Common myeloid progenitor, CD34-positive (primary cell): Measurements from ENCODE around the gene VEGFD.

Experiments used
- CTCF ChIA-PET: fragments of 350-600 bp; sonication (Branson Sonifier 250); formaldehyde crosslinking; loops from one replicate; lab custom pipeline; 2021; ENCODE audit warnings: antibody characterized with exemption; lab: Charles Lee
- POLR2A ChIA-PET: fragments of 350-600 bp; sonication (Branson Sonifier 250); formaldehyde crosslinking; loops from one replicate; lab custom pipeline; 2021; ENCODE audit warnings: antibody characterized with exemption; lab: Charles Lee
- DNase-seq, 3 donors: peaks; one replicate each; pipeline versions ENCODE4 v3.0.0 to v3.0.0-alpha.2; 2013
- H3K27ac ChIP-seq, 2 experiments: 1 replicate in 1 of 2; 2 replicates in 1 of 2; pipeline ENCODE4 v1.7.0; 2013; ENCODE audit warnings: inconsistent platforms in 2 of 2, low read length in 2 of 2, mild to moderate bottlenecking in 2 of 2, low read depth in 1 of 2, moderate library complexity in 1 of 2; ENCODE audit not compliant: severe bottlenecking in 2 of 2, insufficient read depth in 1 of 2, poor library complexity in 1 of 2
- H3K27me3 ChIP-seq, 5 experiments: replicated peaks in 2 of 5; 1 replicate in 3 of 5; 2 replicates in 2 of 5; pipeline versions ENCODE4 v1.6.1 to v1.7.0; 2013; ENCODE audit warnings: low read length in 4 of 5, mild to moderate bottlenecking in 2 of 5, moderate library complexity in 2 of 5, inconsistent platforms in 1 of 5; ENCODE audit not compliant: insufficient read depth in 5 of 5, control insufficient read depth in 4 of 5
- H3K36me3 ChIP-seq, 4 experiments: 1 replicate in 2 of 4; 2 replicates in 2 of 4; pipeline versions ENCODE4 v1.6.1 to v1.7.0; 2013; ENCODE audit warnings: low read length in 3 of 4, control low read depth in 1 of 4, mild to moderate bottlenecking in 1 of 4; ENCODE audit not compliant: control insufficient read depth in 4 of 4, insufficient read depth in 4 of 4
- H3K4me1 ChIP-seq, 4 experiments: 1 replicate in 3 of 4; 2 replicates in 1 of 4; pipeline versions ENCODE4 v1.6.1 to v1.7.1; 2013; ENCODE audit warnings: low read length in 3 of 4, mild to moderate bottlenecking in 3 of 4, control low read depth in 1 of 4, inconsistent platforms in 1 of 4, moderate library complexity in 1 of 4; ENCODE audit not compliant: control insufficient read depth in 4 of 4, insufficient read depth in 4 of 4; ENCODE audit errors: control extremely low read depth in 1 of 4
- H3K4me3 ChIP-seq, 7 experiments: 1 replicate in 4 of 7; 2 replicates in 3 of 7; pipeline versions ENCODE4 v1.5.1 to v1.7.0; 2013; ENCODE audit warnings: mild to moderate bottlenecking in 7 of 7, low read length in 6 of 7, moderate library complexity in 6 of 7, inconsistent platforms in 2 of 7, low read depth in 2 of 7, control low read depth in 1 of 7; ENCODE audit not compliant: insufficient read depth in 4 of 7, control insufficient read depth in 1 of 7; ENCODE audit errors: extremely low read depth in 1 of 7
- H3K9me3 ChIP-seq, 5 experiments: 1 replicate in 4 of 5; 2 replicates in 1 of 5; pipeline versions ENCODE4 v1.6.1 to v1.7.1; 2013; ENCODE audit warnings: low read length in 4 of 5, mild to moderate bottlenecking in 2 of 5, inconsistent platforms in 1 of 5, low read depth in 1 of 5, moderate library complexity in 1 of 5; ENCODE audit not compliant: control insufficient read depth in 4 of 5, insufficient read depth in 2 of 5; ENCODE audit errors: control extremely low read depth in 1 of 5
- WGBS: methylation state at CpG from one replicate; pipeline ENCODE4 v1.1.5; 2013; ENCODE audit not compliant: insufficient coverage; 5-methylcytosine and 5-hydroxymethylcytosine counted together

The VEGFD gene

GRCh38 chrX:15366506-15367352, 17.5 kb downstream of the VEGFD start:
- WGBS = 62% methylated on average over 7 of the region's 9 CpGs
- no peaks in the 10 kb centered on the region for H3K36me3 ChIP-seq
- ChIA-PET CTCF (no interaction called here), POLR2A (no interaction called here)
- peak overlapping the region in 1 of 7 experiments; percentile 39 for H3K4me3 ChIP-seq
- DNase-seq = peak in 2 of 3 donors; percentile 47 to 56
- peaks cover 0 to 22% (median 0%) of the 10 kb centered on the region in 5 experiments for H3K27me3 ChIP-seq
- H3K27ac ChIP-seq = no peak overlapping the region
- no peaks in the 10 kb centered on the region for H3K9me3 ChIP-seq
- H3K4me1 ChIP-seq = peaks cover 0 to 3% (median 1%) of the 10 kb centered on the region in 4 experiments

- POLR2A ChIA-PET = no interaction called here
- CTCF ChIA-PET = interaction anchor here (0.9 kb wide), 1 partner anchor 10 kb away, joined by 3 read pairs; no protein-coding TSS in a partner anchor
Observed at GRCh38 chrX:15359701-15360100, 24.5 kb downstream of the VEGFD start.

GRCh38 chrX:15358533-15358932, 25.7 kb downstream of the VEGFD start:
- Histone ChIP-seq H3K27me3 (peaks cover 0 to 10% (median 0%) of the 10 kb centered on the region in 5 experiments), H3K4me1 (no peaks in the 10 kb centered on the region), H3K9me3 (no peaks in the 10 kb centered on the region), H3K27ac (no peak overlapping the region), H3K36me3 (no peaks in the 10 kb centered on the region), H3K4me3 (no peak overlapping the region)
- POLR2A ChIA-PET = no interaction called here
- WGBS = no CpG with 5 or more reads among the region's 2 CpGs
- no peak for DNase-seq
- CTCF ChIA-PET = no interaction called here

More at GRCh38 chrX:15359701-15360100, 24.5 kb downstream of the VEGFD start:
- Histone ChIP-seq H3K4me3 (no peak overlapping the region), H3K27me3 (peaks cover 0 to 17% (median 0%) of the 10 kb centered on the region in 5 experiments), H3K27ac (no peak overlapping the region), H3K4me1 (no peaks in the 10 kb centered on the region), H3K9me3 (no peaks in the 10 kb centered on the region), H3K36me3 (no peaks in the 10 kb centered on the region)
- WGBS = 67% methylated on average over 1 of the region's 2 CpGs
- DNase-seq = no peak

GRCh38 chrX:15356444-15356843, 27.8 kb downstream of the VEGFD start:
- no peak overlapping the region for H3K27ac ChIP-seq
- ChIA-PET CTCF (no interaction called here), POLR2A (no interaction called here)

GRCh38 chrX:15350329-15350996, 33.8 kb downstream of the VEGFD start:
- Histone ChIP-seq H3K27ac (no peak overlapping the region), H3K4me1 (no peaks in the 10 kb centered on the region), H3K36me3 (no peaks in the 10 kb centered on the region), H3K4me3 (no peak overlapping the region), H3K27me3 (peaks cover 0 to 15% (median 0%) of the 10 kb centered on the region in 5 experiments), H3K9me3 (no peaks in the 10 kb centered on the region)
- peak in 2 of 3 donors; percentile 31 to 49 for DNase-seq
- CTCF ChIA-PET = interaction anchor here (0.5 to 9.7 kb wide), 8 partner anchors 9 to 1932 kb away, joined by 3 to 92 read pairs (median 4); partner anchors contain the start of gene PIR
- POLR2A ChIA-PET = no interaction called here
- 54% methylated on average over 5 of the region's 8 CpGs for WGBS

More at GRCh38 chrX:15356444-15356843, 27.8 kb downstream of the VEGFD start:
- Histone ChIP-seq H3K4me3 (no peak overlapping the region), H3K4me1 (no peaks in the 10 kb centered on the region), H3K9me3 (no peaks in the 10 kb centered on the region), H3K36me3 (no peaks in the 10 kb centered on the region), H3K27me3 (peaks cover 0 to 10% (median 0%) of the 10 kb centered on the region in 5 experiments)
- no peak for DNase-seq
- no CpG with 5 or more reads among the region's 1 CpG for WGBS

- CTCF ChIA-PET = interaction anchor here (0.7 to 9.7 kb wide), 15 partner anchors 9 to 216 kb away, joined by 3 to 92 read pairs (median 4); partner anchors contain the start of gene PIR
- WGBS = 0% methylated on average over 1 of the region's 2 CpGs
Observed at GRCh38 chrX:15349046-15349445, 35.2 kb downstream of the VEGFD start.

More at GRCh38 chrX:15349046-15349445, 35.2 kb downstream of the VEGFD start:
- Histone ChIP-seq H3K4me3 (no peak overlapping the region), H3K9me3 (no peaks in the 10 kb centered on the region), H3K4me1 (no peaks in the 10 kb centered on the region), H3K36me3 (no peaks in the 10 kb centered on the region), H3K27me3 (peaks cover 0 to 19% (median 0%) of the 10 kb centered on the region in 5 experiments), H3K27ac (no peak overlapping the region)
- DNase-seq = peak; percentile 61 to 87 (median 84)
- POLR2A ChIA-PET = no interaction called here
